HEK293 (cell line): ENCODE measurements around the gene KIF12.

Source experiments
- CTCF ChIA-PET: fragments of 350-600 bp; formaldehyde crosslinking; extraction: SDS; loops from one replicate; lab custom pipeline; 2021; ENCODE audit warnings: antibody characterized with exemption; lab: Yijun Ruan, JAX
- POLR2A ChIA-PET: fragments of 300-600 bp; formaldehyde crosslinking; extraction: SDS; loops from one replicate; lab custom pipeline; 2020; ENCODE audit warnings: antibody characterized with exemption, inconsistent platforms; lab: Yijun Ruan, JAX
- H3K27ac ChIP-seq: fragments of 200-500 bp; sonication (Bioruptor generic); 2 replicates; pipeline ENCODE4 v1.5.1; 2014; ENCODE audit warnings: low read depth, low read length, control low read depth, inconsistent platforms; ENCODE audit errors: extremely low read depth
- H3K36me3 ChIP-seq, 2 experiments: fragments of 200-500 bp in 1 of 2; sonication (Bioruptor generic) in 1 of 2; 1 replicate in 1 of 2; 2 replicates in 1 of 2; pipeline ENCODE4 v1.5.1; 2014 to 2017; ENCODE audit warnings: inconsistent platforms in 2 of 2, low read length in 2 of 2; ENCODE audit not compliant: control insufficient read depth in 2 of 2, insufficient read depth in 1 of 2
- H3K4me1 ChIP-seq: fragments of 200-500 bp; sonication (Bioruptor generic); 2 replicates; pipeline ENCODE4 v1.5.1; 2014; ENCODE audit warnings: mild to moderate bottlenecking, low read length, inconsistent platforms; ENCODE audit not compliant: control insufficient read depth, insufficient read depth
- H3K4me3 ChIP-seq: 2 replicates; pipeline ENCODE4 v1.5.1; 2011; ENCODE audit warnings: low read depth, mild to moderate bottlenecking, control low read depth, low read length, moderate library complexity
- H3K9me3 ChIP-seq: fragments of 200-500 bp; sonication (Bioruptor generic); 2 replicates; pipeline ENCODE4 v1.5.1; 2014; ENCODE audit warnings: low read depth, low read length, inconsistent platforms; ENCODE audit not compliant: control insufficient read depth, insufficient read depth
- CTCF ChIP-seq: fragments of 450-650 bp; formaldehyde crosslinking; IDR thresholded peaks from 2 replicates; pipeline ENCODE4 v1.5.1; 2016; ENCODE audit warnings: missing biosample characterization, missing genetic modification characterization
- GLIS1 ChIP-seq: fragments of 450-650 bp; formaldehyde crosslinking; IDR thresholded peaks from 2 replicates; pipeline ENCODE4 v1.5.1; 2016; ENCODE audit warnings: missing biosample characterization, missing genetic modification characterization
- KLF1 ChIP-seq: fragments of 450-650 bp; formaldehyde crosslinking; IDR thresholded peaks from 2 replicates; pipeline ENCODE4 v1.5.1; 2016; ENCODE audit warnings: missing biosample characterization, missing genetic modification characterization
- KLF7 ChIP-seq: fragments of 450-650 bp; formaldehyde crosslinking; IDR thresholded peaks from 2 replicates; pipeline ENCODE4 v1.5.1; 2016; ENCODE audit warnings: missing biosample characterization, missing genetic modification characterization, borderline replicate concordance
- PRDM4 ChIP-seq: fragments of 450-650 bp; formaldehyde crosslinking; IDR thresholded peaks from 2 replicates; pipeline ENCODE4 v1.5.1; 2017; ENCODE audit warnings: missing biosample characterization, missing genetic modification characterization
- SP3 ChIP-seq: fragments of 450-650 bp; formaldehyde crosslinking; IDR thresholded peaks from 2 replicates; pipeline ENCODE4 v1.5.1; 2016; ENCODE audit warnings: missing biosample characterization, missing genetic modification characterization
- ZIC2 ChIP-seq: fragments of 450-650 bp; formaldehyde crosslinking; IDR thresholded peaks from 2 replicates; pipeline ENCODE4 v1.5.1; 2016; ENCODE audit warnings: missing biosample characterization, missing genetic modification characterization
- ZNF132 ChIP-seq: fragments of 450-650 bp; formaldehyde crosslinking; IDR thresholded peaks from 2 replicates; pipeline ENCODE4 v1.5.1; 2017; ENCODE audit warnings: missing biosample characterization, missing genetic modification characterization, borderline replicate concordance
- ZNF169 ChIP-seq: fragments of 450-650 bp; formaldehyde crosslinking; IDR thresholded peaks from 2 replicates; pipeline ENCODE4 v1.5.1; 2016; ENCODE audit warnings: missing biosample characterization, missing genetic modification characterization
- ZNF174 ChIP-seq: fragments of 450-650 bp; formaldehyde crosslinking; IDR thresholded peaks from 2 replicates; pipeline ENCODE4 v1.5.0; 2017; ENCODE audit warnings: missing biosample characterization, mild to moderate bottlenecking, missing genetic modification characterization
- ZNF175 ChIP-seq: fragments of 450-650 bp; formaldehyde crosslinking; IDR thresholded peaks from 2 replicates; pipeline ENCODE4 v1.5.1; 2016; ENCODE audit warnings: missing biosample characterization, missing genetic modification characterization
- ZNF18 ChIP-seq: fragments of 450-650 bp; formaldehyde crosslinking; IDR thresholded peaks from 2 replicates; pipeline ENCODE4 v1.5.1; 2016; ENCODE audit warnings: missing biosample characterization, missing genetic modification characterization
- ZNF248 ChIP-seq: fragments of 450-650 bp; formaldehyde crosslinking; IDR thresholded peaks from 2 replicates; pipeline ENCODE4 v1.5.1; 2017; ENCODE audit warnings: missing biosample characterization, missing genetic modification characterization
- ZNF274 ChIP-seq, 2 experiments: fragments of 200-500 bp in 1 of 2; fragments of 450-650 bp in 1 of 2; sonication (Bioruptor generic) in 1 of 2; formaldehyde crosslinking in 1 of 2; IDR thresholded peaks; 2 replicates each; pipeline versions ENCODE4 v1.5.1 to v1.6.1; 2014 to 2016; ENCODE audit warnings: borderline replicate concordance in 1 of 2, inconsistent platforms in 1 of 2, low read length in 1 of 2, missing biosample characterization in 1 of 2, missing genetic modification characterization in 1 of 2
- ZNF354C ChIP-seq: fragments of 450-650 bp; formaldehyde crosslinking; IDR thresholded peaks from 2 replicates; pipeline ENCODE4 v1.5.1; 2016; ENCODE audit warnings: missing biosample characterization, missing genetic modification characterization, low read depth, borderline replicate concordance
- ZNF473 ChIP-seq: fragments of 450-650 bp; formaldehyde crosslinking; IDR thresholded peaks from 2 replicates; pipeline ENCODE4 v1.5.1; 2017; ENCODE audit warnings: missing biosample characterization, missing genetic modification characterization
- ZNF561 ChIP-seq: fragments of 450-650 bp; IDR thresholded peaks from 2 replicates; pipeline ENCODE4 v1.5.1; 2018; ENCODE audit warnings: missing biosample characterization, missing genetic modification characterization, borderline replicate concordance
- ZNF610 ChIP-seq: fragments of 450-650 bp; formaldehyde crosslinking; IDR thresholded peaks from 2 replicates; pipeline ENCODE4 v1.5.1; 2016; ENCODE audit warnings: missing biosample characterization, missing genetic modification characterization, borderline replicate concordance
- ZNF629 ChIP-seq: fragments of 450-650 bp; formaldehyde crosslinking; IDR thresholded peaks from 2 replicates; pipeline ENCODE4 v1.5.1; 2017; ENCODE audit warnings: missing biosample characterization, missing genetic modification characterization
- ZNF692 ChIP-seq: fragments of 450-650 bp; formaldehyde crosslinking; IDR thresholded peaks from 2 replicates; pipeline ENCODE4 v1.5.1; 2016; ENCODE audit warnings: missing biosample characterization, missing genetic modification characterization
- ZNF785 ChIP-seq: fragments of 450-650 bp; formaldehyde crosslinking; IDR thresholded peaks from 2 replicates; pipeline ENCODE4 v1.5.1; 2016; ENCODE audit warnings: missing biosample characterization, missing genetic modification characterization
- ZNF837 ChIP-seq: fragments of 450-650 bp; formaldehyde crosslinking; IDR thresholded peaks from 2 replicates; pipeline ENCODE4 v1.5.1; 2016; ENCODE audit warnings: missing biosample characterization, missing genetic modification characterization
- ZSCAN30 ChIP-seq: fragments of 450-650 bp; IDR thresholded peaks from 2 replicates; pipeline ENCODE4 v1.5.1; 2018; ENCODE audit warnings: missing biosample characterization, mild to moderate bottlenecking, missing genetic modification characterization, moderate library complexity
- TF ChIP-seq, protein P1 (sequence below): fragments of 450-650 bp; formaldehyde crosslinking; IDR thresholded peaks from 2 replicates; pipeline ENCODE4 v1.5.0; 2017; ENCODE audit warnings: missing biosample characterization, missing genetic modification characterization, borderline replicate concordance

The KIF12 gene

GRCh38 chr9:114060711-114061110 is 38.4 kb downstream of the KIF12 start (continued):
- TF ChIP-seq, protein P1, sequence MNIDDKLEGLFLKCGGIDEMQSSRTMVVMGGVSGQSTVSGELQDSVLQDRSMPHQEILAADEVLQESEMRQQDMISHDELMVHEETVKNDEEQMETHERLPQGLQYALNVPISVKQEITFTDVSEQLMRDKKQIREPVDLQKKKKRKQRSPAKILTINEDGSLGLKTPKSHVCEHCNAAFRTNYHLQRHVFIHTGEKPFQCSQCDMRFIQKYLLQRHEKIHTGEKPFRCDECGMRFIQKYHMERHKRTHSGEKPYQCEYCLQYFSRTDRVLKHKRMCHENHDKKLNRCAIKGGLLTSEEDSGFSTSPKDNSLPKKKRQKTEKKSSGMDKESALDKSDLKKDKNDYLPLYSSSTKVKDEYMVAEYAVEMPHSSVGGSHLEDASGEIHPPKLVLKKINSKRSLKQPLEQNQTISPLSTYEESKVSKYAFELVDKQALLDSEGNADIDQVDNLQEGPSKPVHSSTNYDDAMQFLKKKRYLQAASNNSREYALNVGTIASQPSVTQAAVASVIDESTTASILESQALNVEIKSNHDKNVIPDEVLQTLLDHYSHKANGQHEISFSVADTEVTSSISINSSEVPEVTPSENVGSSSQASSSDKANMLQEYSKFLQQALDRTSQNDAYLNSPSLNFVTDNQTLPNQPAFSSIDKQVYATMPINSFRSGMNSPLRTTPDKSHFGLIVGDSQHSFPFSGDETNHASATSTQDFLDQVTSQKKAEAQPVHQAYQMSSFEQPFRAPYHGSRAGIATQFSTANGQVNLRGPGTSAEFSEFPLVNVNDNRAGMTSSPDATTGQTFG (tag by site-specific recombination) = no peak
- TF ChIP-seq ZNF473 (tag by site-specific recombination) (no peak), ZNF274 (IDR thresholded peaks at IDR 0.05; ENCODE audit: low read length) (no peak), ZNF274 (tag by site-specific recombination; IDR thresholded peaks at IDR 0.05; ENCODE audit: borderline replicate concordance) (no peak), ZIC2 (tag by site-specific recombination) (no peak), ZNF18 (no peak), KLF7 (tag by site-specific recombination) (no peak), ZNF354C (tag by site-specific recombination) (no peak), ZNF785 (no peak), ZNF248 (no peak), GLIS1 (tag by site-specific recombination) (no peak), ZNF610 (tag by site-specific recombination) (no peak), ZSCAN30 (tag by site-specific recombination) (no peak), SP3 (tag by site-specific recombination) (no peak)
- TF ChIP-seq, all 188 proteins: peak for 0

DNA sequence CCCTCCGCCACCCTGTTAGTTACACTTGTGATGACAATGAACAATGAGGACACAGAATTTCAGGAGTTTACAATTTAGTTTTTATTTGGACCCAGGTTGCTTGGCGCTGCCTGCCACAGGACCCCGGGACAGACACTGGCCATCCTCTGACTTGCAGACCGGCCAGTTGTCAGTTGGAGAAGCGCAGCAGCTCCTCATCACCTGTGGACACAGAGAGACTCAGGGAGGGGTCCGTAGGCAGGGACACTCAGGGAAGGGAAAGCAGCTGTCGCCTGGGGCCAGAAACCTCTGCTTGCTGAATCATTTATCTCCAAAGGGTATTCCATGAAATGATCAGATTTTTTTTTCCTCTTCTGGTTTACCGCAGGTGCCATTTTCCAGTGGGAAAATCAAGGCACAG is 39.0 kb downstream of the KIF12 start:
- ChIA-PET POLR2A (no interaction called here), CTCF (interaction anchor here (4.8 kb wide), 1 partner anchor 22 kb away, joined by 19 read pairs; no protein-coding TSS in a partner anchor)
- Histone ChIP-seq H3K4me1 (no peaks in the 10 kb centered on the region), H3K4me3 (no peak overlapping the region), H3K36me3 (no peaks in the 10 kb centered on the region), H3K27ac (no peak overlapping the region), H3K9me3 (no peaks in the 10 kb centered on the region)
- TF ChIP-seq ZNF169 (tag by site-specific recombination) (no peak), ZNF692 (tag by site-specific recombination) (no peak), ZNF837 (no peak), KLF1 (no peak), ZNF174 (tag by site-specific recombination) (no peak)

DNA sequence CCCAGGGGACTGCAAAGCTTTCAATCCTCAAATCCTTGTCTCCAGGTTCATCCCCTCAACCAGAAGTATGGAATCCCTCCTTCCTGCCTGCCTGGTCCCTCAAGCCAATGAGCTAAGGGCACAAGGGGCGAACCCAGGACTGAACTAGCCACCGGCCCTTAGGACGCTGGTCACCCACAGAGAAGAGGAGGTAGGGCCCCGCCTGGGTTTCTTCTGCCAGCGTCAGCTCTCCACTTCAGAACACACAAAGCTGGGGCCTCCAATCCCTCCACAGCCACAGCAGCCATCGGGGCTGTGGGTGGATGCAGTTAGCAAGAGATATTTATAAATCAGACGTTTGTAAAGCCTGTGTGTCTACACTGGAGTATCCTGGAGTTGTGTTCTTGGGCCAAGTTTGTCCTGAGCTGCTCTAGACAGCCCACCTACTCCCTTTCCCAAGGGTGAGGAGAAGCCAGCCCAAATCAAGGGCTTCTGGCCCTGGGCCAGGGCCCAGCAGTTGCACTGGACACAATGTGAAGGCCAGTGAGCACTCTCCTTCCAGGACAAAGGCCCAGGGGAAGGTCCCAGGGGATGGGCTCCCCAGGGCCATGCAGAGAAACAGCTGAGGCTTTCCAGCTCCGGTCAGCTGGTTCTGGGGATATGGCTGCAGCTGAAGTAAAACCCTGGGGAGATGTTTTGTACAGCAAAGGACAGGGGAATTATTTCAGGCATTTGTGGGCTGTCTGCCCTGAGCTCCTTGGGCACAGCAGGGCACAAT is 39.9 kb downstream of the KIF12 start:
- Histone ChIP-seq H3K4me1 (no peaks in the 10 kb centered on the region), H3K9me3 (no peaks in the 10 kb centered on the region), H3K36me3 (no peaks in the 10 kb centered on the region), H3K27ac (no peak overlapping the region), H3K4me3 (no peak overlapping the region)
- CTCF ChIA-PET = interaction anchor here (0.5 to 4.8 kb wide), 3 partner anchors 23 to 246 kb away, joined by 3 to 19 read pairs (median 3); no protein-coding TSS in a partner anchor
- POLR2A ChIA-PET = no interaction called here
- TF ChIP-seq ZNF132 (no peak), PRDM4 (tag by site-specific recombination) (no peak), ZNF561 (tag by site-specific recombination) (no peak), CTCF (tag by site-specific recombination) (no peak), ZNF629 (tag by site-specific recombination) (no peak), ZNF175 (tag by site-specific recombination) (no peak)
